ENCODE measurements around the gene CREBBP. TPM values are rescaled to one million over a fixed set of nuclear protein-coding genes. Genes with fewer than 3 reads are reported as not detected.

CREBBP gene
- polyA plus RNA-seq, 1 donor (not counting 4 experiments of a cell fraction or from before 2014, with no cell fraction given) = 5.0 TPM

- no peak for FAIRE-seq
- Histone ChIP-seq H4K20me1 (ENCODE audit: control insufficient read depth, extremely low read depth, insufficient read depth, low read length) (peaks cover 10% of the 10 kb centered on the region), H3K9me3 (ENCODE audit: control insufficient read depth, low read depth, low read length) (no peaks in the 10 kb centered on the region), H3K36me3 (ENCODE audit: control insufficient read depth in 2 of 2, extremely low read depth in 1 of 2, insufficient read depth in 2 of 2, low read length in 2 of 2) (peaks cover 10 to 16% of the 10 kb centered on the region in 2 experiments), H3K27ac (ENCODE audit: control insufficient read depth, insufficient read depth, low read length) (no peak overlapping the region), H3K4me2 (ENCODE audit: control insufficient read depth, extremely low read depth, insufficient read depth, low read depth, low read length) (no peak overlapping the region), H3K4me1 (ENCODE audit: control insufficient read depth, extremely low read depth, insufficient read depth, low read length) (no peaks in the 10 kb centered on the region), H3K9me1 (ENCODE audit: control insufficient read depth, extremely low read depth, insufficient read depth, low read length) (no peaks in the 10 kb centered on the region), H2AFZ (ENCODE audit: control insufficient read depth, low read length) (no peak overlapping the region), H3K9ac (ENCODE audit: control insufficient read depth, extremely low read depth, insufficient read depth, low read length) (no peak overlapping the region), H3K4me3 (ENCODE audit: control insufficient read depth in 2 of 3, extremely low read depth in 1 of 3, insufficient read depth in 2 of 3, low read depth in 1 of 3, low read length in 3 of 3) (no peak overlapping the region), H3K79me2 (ENCODE audit: control insufficient read depth, insufficient read depth, low read length) (peaks cover 76% of the 10 kb centered on the region), H3K27me3 (ENCODE audit: control insufficient read depth, extremely low read depth, insufficient read depth, low read length) (no peaks in the 10 kb centered on the region)
- no peak for TF ChIP-seq EZH2 (IDR thresholded peaks at IDR 0.05; ENCODE audit: low read length)
- TF ChIP-seq CTCF (optimal IDR thresholded peaks at IDR 0.05 in 1 of 3, IDR thresholded peaks at IDR 0.05 in 1 of 3, conservative IDR thresholded peaks at IDR 0.05 in 1 of 3; ENCODE audit: extremely low read depth in 1 of 3, insufficient read depth in 2 of 3, low read length in 3 of 3) = no peak
- no peak for DNase-seq (ENCODE audit: low read depth, low spot score)
- dilution Hi-C loops (cut with MboI; ENCODE audit: extremely low pct_ligation_motif_present, low sequenced_read_pairs) = no loop called here
Measured at GRCh38 chr16:3850544-3850899, 30.0 kb downstream of the CREBBP start.

- Histone ChIP-seq H3K9ac (ENCODE audit: control insufficient read depth, extremely low read depth, insufficient read depth, low read length) (no peak overlapping the region), H3K4me1 (ENCODE audit: control insufficient read depth, extremely low read depth, insufficient read depth, low read length) (no peaks in the 10 kb centered on the region)
Measured at GRCh38 chr16:3849751-3850543, 30.6 kb downstream of the CREBBP start.

More at GRCh38 chr16:3849751-3850543, 30.6 kb downstream of the CREBBP start:
- TF ChIP-seq EZH2 (IDR thresholded peaks at IDR 0.05; ENCODE audit: low read length) = no peak
- TF ChIP-seq CTCF (optimal IDR thresholded peaks at IDR 0.05 in 1 of 3, IDR thresholded peaks at IDR 0.05 in 1 of 3, conservative IDR thresholded peaks at IDR 0.05 in 1 of 3; ENCODE audit: extremely low read depth in 1 of 3, insufficient read depth in 2 of 3, low read length in 3 of 3) = no peak
- Histone ChIP-seq H3K4me2 (ENCODE audit: control insufficient read depth, extremely low read depth, insufficient read depth, low read depth, low read length) (no peak overlapping the region), H3K4me3 (ENCODE audit: control insufficient read depth in 2 of 3, extremely low read depth in 1 of 3, insufficient read depth in 2 of 3, low read depth in 1 of 3, low read length in 3 of 3) (no peak overlapping the region), H3K9me1 (ENCODE audit: control insufficient read depth, extremely low read depth, insufficient read depth, low read length) (no peaks in the 10 kb centered on the region), H4K20me1 (ENCODE audit: control insufficient read depth, extremely low read depth, insufficient read depth, low read length) (peaks cover 11% of the 10 kb centered on the region), H3K9me3 (ENCODE audit: control insufficient read depth, low read depth, low read length) (no peaks in the 10 kb centered on the region), H3K36me3 (ENCODE audit: control insufficient read depth in 2 of 2, extremely low read depth in 1 of 2, insufficient read depth in 2 of 2, low read length in 2 of 2) (peaks cover 10 to 16% of the 10 kb centered on the region in 2 experiments), H2AFZ (ENCODE audit: control insufficient read depth, low read length) (no peak overlapping the region), H3K79me2 (ENCODE audit: control insufficient read depth, insufficient read depth, low read length) (peaks cover 76% of the 10 kb centered on the region), H3K27me3 (ENCODE audit: control insufficient read depth, extremely low read depth, insufficient read depth, low read length) (no peaks in the 10 kb centered on the region), H3K27ac (ENCODE audit: control insufficient read depth, insufficient read depth, low read length) (no peak overlapping the region)
- dilution Hi-C loops (cut with MboI; ENCODE audit: extremely low pct_ligation_motif_present, low sequenced_read_pairs) = no loop called here
- FAIRE-seq = no peak
- no peak for DNase-seq (ENCODE audit: low read depth, low spot score)
